Measurements from ENCODE around the gene OGG1.

Gene OGG1

DNA sequence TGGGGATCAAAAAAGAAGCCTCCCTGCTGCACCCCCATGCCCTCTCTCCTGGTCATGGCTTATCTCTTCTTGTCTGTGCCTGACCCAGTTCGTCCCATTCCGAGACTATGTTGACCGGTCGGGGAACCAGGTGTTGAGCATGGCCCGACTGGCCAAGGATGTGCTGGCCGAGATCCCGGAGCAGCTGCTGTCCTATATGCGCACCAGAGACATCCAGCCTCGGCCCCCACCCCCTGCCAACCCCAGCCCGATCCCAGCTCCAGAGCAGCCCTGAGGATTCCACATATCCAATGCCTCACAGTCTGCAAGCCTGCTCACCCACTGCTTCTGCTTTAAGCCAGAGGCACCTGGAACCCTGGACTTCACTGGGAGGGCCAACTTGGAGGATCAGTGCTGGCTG lies 20.3 kb upstream of the OGG1 start:
- no peak for DNase-seq

DNA sequence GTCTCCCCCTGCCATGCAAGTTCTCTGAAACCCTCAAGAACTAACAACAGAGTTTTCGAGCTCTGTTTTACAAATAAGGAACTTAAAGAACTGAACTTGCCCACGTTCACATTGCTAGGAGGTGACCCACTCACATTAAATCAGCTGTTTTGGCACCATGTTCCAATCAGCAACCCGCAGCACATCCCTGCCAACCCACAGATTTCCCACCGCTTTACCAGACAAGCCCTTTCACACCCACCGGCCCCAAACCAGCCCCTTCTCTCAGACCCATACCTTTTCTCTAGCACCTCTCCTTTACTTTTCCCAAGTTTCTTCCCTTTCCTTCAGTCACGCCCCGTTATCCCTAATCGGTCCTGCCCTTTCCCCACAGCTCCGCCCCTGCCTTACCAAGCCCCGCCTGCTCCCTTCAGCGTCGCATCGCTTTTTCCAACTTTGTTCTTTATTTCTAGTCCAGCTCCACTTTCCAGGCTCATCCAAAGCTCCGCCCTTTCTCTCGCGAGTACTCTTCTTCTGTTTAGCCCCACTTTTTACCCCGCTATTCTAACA lies 19.0 kb upstream of the OGG1 start:
- DNase-seq, result no peak

DNA sequence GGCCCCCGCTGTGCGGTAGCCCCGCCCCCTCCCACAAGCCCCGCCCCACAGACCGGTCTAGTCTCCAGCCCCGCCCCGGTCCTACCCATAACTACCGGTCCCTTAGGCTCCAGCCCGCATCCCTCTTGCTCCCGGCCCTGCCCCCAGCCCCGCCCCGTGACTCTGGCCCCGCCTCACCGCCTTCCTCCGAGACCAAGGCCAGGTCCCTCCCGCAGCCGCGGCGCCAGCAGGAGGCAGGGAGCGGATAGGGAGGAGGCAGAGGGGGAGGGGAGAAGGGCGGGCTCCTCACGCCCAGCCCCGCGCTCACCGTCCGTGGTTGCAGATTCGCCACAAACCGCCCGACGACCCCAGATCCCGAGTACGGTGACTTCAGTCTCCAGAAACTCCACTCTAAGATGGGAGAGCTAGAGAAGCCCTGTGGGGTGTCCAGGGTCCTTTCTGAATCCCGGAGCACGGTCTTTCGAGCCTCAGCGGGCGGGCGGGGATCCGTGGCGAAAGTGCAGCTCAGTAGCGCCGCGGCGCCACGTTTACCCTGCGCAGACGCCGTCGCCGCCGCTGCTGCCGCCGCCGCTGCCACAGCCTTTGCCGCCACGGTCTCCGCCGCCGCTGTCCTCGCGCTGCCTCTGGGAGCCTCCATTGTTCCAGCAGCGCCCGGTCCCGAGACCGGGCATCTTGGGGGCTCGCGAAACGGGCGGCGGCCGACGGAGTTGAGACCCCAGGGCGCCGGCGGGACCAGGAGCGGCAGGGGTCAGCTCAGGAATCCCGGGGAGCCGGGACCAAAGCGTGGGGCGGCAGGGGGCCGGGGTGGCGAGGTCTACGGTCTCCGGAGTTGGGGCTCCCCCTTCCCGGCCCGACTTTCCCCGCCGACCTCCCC lies 18.3 kb upstream of the OGG1 start, which contains the start of gene BRPF1:
Gene BRPF1 (plus strand): TSS at position 530 of the 874 bp plus-strand sequence. CDS start 2,406 bp downstream, outside the sequence.
- DNase-seq, result peak; percentile 99

DNA sequence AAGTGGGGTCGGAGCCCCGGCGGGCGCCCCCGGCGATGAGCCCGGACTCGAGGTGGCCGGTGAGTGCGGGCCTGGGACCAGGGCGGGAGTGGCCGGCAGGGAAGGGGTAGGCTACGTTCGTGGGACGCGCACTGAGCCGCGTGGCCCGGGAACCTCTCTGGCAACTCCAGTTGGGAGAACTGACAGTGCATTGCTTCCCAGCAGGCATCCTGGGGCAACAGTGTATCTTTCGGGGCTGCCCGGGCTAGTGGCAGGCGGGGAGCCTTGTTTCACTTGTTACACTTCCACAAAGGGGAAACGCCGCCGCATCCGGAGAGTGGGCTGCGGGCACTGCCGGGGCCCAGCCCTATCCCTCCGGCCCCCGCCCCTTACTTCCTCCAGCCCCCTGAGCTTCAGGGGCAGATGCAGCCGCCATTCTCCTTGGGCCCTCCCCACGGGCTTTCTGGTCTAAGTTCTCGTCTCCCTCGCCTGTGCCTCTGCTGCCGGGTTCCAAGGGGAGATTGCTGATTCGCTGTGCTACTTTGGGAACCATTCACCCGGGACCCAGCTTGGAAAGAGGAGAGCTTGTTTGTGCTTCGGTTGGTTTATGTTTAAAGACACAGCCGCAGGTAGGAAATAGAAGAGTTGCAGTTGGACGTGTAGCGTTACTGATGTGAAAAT lies 17.5 kb upstream of the OGG1 start:
- peak; percentile 61 to 65 for DNase-seq

DNA sequence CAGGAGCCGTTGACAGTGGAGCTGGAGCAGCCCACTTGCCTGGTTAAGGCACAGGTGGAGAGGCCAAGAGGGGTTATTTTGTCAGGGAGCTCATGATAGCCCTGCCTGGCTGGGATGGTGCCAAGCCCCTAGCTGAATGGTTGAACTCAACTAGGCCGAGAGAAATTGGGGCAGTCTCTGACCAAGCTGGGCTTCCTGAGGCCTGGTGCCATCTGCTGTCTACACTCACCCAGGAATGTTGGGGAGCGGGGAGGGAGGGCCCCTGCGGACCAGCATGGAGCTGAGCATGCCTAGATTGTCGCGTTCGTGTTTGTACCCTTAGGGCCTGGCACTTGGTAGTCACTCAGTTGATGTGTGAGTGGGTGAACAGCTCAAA lies 17.0 kb upstream of the OGG1 start:
- DNase-seq, result no peak

DNA sequence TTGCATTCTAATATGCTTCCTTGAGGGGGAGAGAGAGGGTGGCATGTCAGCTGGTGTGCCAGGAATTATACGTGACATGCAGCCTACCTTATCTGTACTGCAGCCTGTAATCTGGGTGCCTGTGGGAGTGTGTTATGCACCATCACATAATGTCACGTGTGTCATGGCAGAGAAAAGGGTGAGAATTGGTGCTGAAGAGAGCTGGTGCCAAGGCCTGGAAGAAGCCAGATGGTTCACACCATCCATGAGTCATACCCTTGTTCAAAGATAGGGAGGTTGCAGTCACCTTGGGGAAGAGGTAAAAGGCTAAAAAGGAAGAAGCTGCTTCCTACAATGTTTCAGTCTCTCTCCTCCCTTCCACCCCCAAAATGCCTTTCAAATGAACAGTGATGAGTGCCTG lies 12.9 kb upstream of the OGG1 start:
- DNase-seq, result no peak

DNA sequence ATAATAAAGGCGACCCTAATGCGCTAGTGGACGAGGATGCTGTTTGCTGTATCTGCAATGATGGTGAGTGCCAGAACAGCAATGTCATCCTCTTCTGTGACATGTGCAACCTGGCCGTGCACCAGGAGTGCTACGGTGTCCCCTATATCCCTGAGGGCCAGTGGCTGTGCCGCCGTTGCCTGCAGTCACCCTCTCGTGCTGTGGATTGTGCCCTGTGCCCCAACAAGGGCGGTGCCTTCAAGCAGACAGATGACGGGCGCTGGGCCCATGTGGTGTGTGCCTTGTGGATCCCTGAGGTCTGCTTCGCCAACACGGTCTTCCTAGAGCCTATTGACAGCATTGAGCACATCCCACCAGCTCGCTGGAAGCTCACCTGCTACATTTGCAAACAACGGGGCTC lies 10.6 kb upstream of the OGG1 start:
- DNase-seq, result no peak

DNA sequence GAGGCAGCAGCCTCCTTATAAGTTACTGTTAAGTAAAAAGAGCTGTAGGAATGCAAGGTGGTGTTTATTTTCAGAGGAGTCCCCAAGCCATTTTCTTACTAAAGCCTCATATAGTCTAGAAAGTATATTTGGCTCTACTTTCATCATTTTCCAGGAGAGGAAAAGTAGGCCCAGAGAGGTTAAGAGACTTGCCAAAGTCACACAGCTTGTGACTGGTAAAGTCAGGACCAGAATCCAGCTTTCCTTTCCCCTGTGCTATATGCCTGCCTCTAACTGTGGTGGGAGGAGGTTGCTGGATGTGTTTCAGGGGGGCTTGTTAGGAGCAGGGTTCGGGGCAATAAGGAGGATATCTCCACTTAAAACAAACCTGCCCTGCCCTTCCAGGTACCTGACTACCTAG lies 7.2 kb upstream of the OGG1 start:
- no peak for DNase-seq

DNA sequence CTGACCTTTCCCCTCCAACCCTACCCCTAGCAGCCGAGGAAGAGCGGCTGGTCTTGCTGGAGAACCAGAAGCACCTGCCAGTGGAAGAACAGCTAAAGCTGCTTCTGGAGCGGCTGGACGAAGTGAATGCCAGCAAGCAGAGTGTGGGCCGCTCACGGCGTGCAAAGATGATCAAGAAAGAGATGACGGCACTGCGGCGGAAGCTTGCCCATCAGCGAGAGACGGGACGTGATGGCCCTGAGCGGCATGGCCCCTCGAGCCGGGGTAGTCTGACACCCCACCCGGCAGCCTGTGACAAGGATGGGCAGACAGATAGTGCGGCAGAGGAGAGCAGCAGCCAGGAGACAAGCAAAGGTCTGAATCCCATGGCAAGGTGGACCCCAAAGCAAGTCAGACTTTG lies 6.2 kb upstream of the OGG1 start:
- no peak for DNase-seq

DNA sequence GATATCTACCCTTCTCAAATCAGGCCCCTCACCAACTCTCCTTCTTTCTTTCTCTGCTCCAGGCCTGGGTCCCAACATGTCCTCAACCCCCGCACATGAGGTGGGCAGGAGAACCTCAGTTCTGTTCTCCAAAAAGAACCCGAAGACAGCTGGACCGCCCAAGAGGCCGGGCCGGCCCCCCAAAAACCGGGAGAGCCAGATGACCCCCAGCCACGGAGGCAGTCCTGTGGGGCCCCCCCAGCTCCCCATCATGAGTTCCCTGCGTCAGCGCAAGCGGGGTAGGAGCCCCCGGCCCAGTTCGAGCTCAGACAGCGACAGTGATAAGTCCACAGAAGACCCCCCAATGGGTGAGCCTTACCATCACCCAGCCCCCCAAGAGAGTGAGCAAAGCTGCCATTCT lies 5.6 kb upstream of the OGG1 start:
- DNase-seq, result no peak

DNA sequence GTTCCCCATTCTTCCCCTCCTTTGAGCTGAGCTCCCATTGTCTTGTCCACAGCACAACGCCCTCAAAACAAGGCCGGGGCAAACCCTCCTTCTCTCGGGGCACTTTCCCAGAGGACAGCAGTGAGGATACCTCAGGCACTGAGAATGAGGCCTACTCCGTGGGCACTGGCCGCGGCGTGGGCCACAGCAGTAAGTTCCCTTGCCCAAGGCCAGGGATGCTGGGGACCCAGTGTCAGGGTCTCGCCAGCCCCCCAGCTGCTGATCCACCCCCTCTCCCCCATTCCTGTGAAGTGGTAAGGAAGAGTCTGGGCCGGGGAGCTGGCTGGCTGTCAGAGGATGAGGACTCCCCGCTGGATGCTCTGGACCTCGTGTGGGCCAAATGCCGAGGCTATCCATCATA lies 4.2 kb upstream of the OGG1 start:
- DNase-seq, result no peak

DNA sequence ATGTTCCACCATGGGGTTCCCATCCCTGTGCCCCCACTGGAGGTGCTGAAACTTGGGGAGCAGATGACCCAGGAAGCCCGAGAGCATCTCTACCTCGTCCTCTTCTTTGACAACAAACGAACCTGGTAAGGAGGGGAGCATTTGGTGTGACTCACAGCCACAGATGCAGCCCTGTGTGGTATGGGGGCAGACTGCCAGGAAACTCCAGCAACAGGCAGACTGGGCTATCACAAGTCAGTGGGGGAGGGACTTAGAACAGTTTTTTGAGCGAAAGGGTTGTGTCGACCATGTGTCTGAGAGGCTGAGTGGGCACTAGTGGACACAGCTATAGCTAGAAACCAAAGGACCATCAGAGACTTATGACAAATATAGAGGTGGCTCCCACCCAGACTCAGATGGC lies 3.4 kb upstream of the OGG1 start:
- DNase-seq, result peak in 1 of 2 experiments; percentile 51

DNA sequence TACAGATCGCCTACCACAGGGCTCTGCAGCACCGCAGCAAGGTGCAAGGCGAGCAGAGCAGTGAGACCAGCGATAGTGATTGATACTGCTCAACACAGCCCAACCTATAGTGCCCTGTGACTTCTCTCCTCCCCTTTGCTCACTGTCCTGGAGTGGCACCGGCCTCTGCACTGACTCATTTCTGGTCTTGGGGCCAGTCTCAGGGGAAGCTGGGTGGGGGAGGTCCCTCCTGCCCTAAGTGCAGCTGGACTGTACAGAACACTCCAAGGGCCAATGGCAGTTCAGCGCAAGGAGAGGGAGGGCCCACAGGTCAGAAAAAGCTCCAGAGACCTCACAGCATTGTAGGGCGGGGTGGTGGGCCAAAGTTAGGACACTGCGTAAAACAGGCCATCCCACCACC lies 2.5 kb upstream of the OGG1 start:
- no peak for DNase-seq

DNA sequence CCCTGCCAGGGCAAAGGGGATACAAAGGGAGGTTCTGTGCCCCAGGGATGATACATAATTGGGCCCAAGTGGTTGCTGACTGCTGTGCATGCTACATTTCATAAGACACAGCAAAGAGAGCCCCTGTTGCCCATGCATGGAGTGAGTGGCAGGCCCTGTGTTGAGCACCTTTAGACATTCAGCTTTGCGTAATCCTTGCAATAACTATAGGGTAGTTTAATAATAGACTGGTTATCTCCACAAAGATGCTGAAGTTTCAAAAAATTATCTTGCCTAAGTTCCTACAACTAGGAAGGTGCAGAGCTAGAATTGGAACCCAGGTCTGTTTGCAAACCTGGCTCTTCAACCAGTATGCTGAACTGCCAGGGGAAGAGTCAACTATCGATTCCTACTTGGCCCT lies 1.7 kb upstream of the OGG1 start:
- no peak for DNase-seq

DNA sequence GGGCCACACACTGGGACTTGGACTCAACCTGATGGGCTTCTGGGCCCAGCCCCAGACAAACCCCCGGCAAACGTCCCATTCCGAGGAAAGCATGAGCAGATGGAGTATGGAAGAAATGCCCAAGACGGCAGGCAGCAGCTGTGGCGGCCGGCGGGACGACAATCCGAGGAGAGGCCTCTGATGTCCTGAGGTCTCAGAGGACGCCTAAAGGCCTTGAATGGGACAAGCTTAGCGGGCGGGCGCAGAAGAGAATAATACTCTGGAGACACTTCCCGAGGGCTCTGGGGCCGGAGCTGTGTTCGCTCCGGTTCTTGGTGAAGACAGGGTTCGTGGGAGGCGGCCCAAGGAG lies 482 bp upstream of the OGG1 start:
- no peak for DNase-seq

DNA sequence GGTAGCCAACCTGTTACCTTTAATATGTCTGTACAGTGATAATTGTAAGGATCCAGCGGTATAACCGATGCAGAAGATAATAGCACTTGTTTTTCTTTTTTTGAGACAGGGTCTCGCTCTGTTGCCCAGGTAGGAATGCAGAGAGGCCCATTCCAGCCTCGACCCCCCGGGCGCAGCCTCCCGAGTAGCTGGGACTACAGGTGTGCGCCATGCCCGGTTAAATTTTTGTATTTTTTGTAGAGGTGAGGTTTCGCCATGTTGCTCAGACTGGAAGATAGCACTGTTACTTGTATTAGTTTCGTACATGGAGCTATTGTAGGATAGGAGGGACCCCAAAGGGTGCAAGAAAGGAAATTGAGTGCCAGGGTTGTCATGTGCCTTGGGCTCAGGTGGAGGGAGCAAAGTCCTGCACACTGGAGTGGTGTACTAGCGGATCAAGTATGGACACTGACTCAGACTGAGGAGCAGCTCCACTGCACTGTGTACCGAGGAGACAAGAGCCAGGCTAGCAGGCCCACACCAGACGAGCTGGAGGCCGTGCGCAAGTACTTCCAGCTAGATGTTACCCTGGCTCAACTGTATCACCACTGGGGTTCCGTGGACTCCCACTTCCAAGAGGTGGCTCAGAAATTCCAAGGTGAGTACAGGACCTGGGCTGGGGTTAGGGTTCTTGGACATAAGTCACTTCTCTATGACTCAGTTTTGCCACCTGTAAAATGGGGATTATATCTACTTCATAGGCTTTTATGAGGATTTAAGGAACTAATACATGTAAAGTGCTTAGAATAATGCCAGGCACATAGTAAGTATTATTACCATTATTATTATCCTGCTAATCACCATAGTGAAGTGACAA lies 1.0 kb downstream of the OGG1 start:
- DNase-seq, result peak in 1 of 2 experiments; percentile 44

DNA sequence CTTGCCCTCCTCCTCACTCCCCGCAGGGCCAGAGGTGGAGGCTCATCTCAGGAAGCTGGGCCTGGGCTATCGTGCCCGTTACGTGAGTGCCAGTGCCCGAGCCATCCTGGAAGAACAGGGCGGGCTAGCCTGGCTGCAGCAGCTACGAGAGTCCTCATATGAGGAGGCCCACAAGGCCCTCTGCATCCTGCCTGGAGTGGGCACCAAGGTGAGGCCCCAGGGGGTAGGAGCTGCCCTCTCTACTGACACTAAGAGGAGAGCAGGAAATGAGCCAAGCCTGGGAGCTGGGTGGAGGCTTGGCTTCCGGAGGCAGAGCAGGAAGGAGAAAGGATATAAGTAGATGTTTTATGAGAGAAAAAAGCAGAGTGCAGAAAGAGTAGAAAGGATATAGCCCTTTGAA lies 4.9 kb downstream of the OGG1 start:
- DNase-seq, result no peak

DNA sequence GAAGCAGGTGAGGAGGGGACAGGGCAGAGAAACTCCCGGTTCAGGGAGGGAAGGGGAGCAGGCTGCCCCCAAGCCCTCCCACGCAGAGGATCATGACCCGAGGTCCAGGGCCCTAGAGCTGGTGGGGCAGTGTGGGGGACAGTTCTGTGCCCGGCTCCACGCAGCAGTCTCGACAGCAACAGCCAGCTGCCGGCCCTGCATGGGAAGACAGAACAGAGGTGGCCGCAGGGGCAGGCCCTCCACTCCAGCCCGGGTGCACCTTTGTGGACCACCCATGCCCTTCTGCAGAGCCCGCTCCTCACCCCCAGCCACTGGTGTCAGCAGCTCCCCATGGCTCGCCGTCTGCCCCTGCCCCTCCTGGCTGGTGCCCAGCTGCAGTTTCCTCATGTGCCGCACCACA lies 7.7 kb downstream of the OGG1 start:
- DNase-seq, result no peak

DNA sequence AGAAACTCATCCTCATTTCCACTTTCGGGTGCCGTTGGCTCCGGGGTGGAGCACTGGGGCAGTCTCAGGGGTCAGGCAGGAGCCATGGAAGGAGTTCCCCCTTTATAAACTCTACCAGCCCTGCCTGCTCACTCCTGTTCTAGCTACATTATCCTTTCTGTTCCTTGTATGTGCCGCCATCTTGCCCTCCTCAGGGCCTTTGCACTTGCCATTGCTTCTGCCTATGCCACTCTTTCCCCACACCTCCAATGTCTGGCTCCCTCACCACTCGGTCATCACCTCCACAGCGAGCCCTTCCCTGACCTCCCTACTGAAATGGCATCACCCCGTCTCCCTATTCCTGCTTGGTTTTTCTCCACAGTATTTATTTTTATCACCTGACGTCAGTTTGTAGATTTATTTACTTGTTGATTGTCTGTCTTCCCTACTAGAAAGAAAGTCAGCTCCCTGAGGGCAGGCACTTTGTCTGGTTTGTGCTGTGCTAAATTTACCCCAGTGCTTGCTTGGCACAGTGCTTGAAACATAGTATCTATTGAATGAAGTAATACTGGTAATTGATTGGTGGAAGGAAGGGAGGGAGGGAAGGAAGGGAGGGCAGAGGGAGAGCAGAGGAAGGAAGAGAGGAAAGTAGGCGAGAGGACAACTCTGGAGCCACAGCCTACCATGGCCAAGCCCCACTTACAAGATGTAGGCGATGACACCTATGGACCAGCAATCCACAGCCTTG lies 11.2 kb downstream of the OGG1 start:
- DNase-seq, result no peak

DNA sequence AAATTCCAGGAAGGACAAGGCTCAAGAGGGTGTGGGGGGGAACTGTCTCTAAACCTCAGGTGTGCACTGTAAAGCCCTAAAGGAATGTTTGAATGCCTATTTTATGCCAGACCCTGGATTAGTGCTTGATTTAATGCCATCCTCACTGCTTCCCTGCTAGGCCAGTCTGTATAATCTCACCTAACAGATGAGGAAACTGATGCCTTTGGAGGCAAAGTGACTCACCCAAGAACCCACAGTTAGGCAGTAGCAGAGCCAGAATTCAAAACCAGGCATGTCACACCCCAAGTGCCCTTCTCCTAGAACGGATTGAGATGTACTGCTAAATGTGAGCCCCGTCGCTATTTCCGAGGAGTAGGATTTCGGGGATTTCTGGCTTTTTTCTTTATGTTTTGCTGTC lies 12.2 kb downstream of the OGG1 start:
- no peak for DNase-seq

DNA sequence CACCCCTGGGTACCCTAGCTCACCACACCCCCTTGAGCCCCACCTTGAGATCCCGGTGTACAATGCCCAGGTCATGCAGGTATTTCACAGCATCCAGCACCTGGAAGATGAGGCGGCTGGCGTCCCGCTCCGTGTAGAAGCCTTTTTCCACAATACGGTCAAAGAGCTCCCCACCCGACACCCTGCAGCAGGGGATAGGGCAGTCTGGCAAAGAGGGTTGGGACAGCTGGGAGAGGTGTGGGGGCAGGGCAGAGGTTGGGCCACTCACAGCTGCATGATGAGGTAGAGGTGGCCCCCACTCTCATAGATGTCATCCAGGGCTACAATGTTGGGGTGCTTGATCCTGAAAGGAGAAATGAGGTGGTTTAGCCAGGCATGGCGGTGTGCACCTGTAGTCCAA lies 13.1 kb downstream of the OGG1 start:
- DNase-seq, result no peak

DNA sequence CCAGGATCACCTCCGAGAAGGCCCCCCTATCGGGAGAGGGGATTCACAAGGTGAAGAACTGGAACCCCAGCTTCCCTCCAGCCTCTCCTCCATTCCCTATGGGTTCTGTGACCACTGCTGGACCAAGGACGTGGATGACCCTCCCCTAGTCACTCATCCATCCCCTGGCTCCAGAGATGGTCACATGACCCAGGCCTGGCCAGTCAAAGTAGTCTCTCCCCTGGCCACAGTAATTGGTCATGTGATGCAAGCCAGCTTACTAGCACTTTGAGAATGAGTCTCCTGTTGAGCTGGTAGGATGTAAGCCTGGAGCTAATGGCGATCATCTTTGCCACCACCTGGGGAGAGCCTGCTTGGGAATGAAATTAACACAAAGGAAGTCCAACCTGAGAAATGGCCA lies 16.1 kb downstream of the OGG1 start:
- no peak for DNase-seq

DNA sequence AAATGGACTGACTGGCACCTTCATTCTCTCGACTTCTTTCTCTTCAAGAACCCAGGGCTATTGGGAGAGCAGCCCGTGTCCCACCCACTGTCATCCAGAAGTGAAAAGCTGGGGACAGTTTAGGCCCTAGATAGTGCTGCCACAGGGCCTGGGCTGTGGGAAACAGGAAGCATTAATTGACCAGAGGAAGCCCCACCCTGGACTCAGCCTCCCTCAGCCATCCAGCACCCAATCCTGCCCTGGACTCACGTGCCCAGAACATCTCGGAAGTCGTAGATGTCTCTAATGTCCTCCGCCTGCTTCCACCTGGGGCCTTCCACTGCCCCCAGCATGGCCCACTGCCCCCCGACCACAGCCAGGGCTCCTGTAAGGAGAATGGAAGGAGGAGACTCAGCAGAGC lies 17.7 kb downstream of the OGG1 start:
- no peak for DNase-seq

All from activated T-cell treated with anti-CD3 and anti-CD28 coated beads, Interleukin-2, amount 50 U/mL, for 48 hours (primary cell).